ENCODE results near the gene GJD3.
"Not testable (repeated sequence)": the region's sequence is repeated elsewhere in the genome, so short reads cannot be mapped to it uniquely, and the experiment has no call there.

- TF ChIP-seq POLR2A (IDR thresholded peaks at IDR 0.05; ENCODE audit: low read length); GATA1 (IDR thresholded peaks at IDR 0.05; ENCODE audit: low read depth, low read length): not testable (repeated sequence)
Measured at GRCh38 chr17:40386555-40386954, 22.0 kb upstream of the GJD3 start.

All from erythroblast (primary cell).